ENCODE measurements around the gene PUS1.
"Not testable (repeated sequence)": the region's sequence is repeated elsewhere in the genome, so short reads cannot be mapped to it uniquely, and the experiment has no call there.

Gene PUS1

DNA sequence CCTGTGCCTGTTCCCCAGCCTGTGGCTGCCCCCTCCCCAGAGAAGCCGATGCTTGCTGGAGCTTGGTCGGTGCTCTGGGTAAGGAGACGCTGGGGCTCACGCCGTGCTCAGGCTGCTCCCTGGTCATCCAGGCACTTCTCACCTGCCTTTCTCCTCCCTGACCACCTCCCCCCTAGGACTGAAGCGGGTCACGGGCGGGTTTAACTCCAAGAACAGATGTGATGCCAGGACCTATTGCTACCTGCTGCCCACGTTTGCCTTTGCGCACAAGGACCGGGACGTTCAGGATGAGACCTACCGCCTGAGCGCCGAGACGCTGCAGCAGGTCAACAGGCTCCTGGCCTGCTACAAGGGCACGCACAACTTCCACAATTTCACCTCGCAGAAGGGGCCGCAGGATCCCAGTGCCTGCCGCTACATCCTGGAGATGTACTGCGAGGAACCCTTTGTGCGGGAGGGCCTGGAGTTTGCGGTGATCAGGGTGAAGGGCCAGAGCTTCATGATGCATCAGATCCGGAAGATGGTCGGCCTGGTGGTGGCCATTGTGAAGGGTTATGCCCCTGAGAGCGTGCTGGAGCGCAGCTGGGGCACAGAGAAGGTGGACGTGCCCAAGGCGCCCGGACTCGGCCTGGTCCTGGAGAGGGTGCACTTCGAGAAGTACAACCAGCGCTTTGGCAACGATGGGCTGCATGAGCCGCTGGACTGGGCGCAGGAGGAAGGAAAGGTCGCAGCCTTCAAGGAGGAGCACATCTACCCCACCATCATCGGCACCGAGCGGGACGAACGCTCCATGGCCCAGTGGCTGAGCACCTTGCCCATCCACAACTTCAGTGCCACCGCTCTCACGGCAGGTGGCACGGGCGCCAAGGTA is 12.3 kb downstream of the PUS1 start:
- no peak for DNase-seq

DNA sequence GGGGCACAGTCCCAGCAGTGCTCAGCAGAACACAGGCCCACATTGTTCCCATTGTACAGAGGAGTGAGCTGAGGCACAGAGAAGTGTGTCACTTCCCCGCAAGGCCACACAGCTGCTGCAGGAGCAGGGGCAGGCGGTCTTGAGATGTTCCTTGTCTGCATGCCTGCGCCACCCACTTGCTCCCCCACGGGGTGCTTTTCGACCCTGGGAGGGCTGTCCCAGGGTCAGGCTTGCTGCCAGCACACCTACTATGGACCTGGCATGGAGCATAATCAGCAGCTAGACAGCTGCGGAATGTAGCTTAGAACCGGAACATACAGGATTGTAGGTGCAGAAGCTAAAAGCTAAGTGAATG is 12.9 kb downstream of the PUS1 start:
- no peak for DNase-seq

DNA sequence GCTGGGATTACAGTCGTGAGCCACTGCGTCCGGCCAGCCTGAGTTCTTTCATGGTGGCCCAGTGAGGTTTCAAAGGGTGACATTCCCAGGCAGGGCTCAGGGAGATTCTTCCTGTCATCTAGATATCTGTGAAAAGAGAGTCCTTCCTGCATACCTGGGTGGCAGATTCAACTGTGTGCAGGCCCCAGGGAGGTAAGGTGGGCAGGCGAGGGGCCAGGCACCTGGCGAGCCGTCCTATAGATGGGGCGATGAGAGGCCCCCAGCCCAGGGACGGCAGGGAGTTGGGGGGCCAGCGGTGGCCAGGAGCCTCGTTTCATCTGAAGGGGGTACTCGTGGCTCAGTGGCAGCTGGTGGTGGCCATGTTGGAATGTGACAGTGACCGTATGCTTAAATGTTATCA is 13.6 kb downstream of the PUS1 start:
- no peak for DNase-seq

DNA sequence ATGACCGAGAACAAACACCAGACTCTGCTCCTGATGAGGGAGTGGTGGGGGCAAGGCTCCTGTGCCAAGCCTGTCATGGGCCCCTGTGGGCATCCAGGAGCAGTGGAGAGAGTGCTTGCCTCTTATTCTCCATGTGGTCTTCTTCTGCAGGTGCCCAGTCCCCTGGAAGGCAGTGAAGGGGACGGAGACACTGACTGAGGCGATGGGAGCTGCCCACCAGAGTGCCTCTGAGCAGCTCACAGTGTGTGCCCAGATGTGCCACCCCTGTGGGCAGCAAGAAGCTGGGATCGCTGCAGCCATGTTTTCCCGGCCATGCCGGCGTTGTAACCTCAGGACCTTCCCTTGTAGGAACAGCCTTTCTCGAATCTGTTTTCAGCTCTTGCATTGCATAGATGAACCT is 14.3 kb downstream of the PUS1 start:
- DNase-seq = no peak

DNA sequence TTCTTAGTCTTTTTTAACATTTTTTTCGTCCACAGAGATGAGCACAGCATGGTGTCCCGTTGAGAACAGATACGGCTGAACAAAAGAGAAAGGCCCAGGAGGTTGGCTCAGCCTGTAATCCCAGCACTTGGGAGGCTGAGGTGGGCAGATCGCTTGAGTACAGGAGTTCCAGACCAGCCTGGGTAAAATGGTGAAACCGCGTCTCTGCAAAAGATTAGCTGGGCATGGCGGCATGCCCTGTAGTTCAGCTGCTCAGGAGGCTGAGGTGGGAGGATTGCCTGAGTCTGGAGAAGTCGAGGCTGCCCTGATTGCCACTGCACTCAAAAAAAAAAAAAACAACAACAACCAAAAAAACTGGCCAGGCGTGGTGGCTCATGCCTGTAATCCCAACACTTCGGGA is 14.8 kb downstream of the PUS1 start:
- no peak for DNase-seq

DNA sequence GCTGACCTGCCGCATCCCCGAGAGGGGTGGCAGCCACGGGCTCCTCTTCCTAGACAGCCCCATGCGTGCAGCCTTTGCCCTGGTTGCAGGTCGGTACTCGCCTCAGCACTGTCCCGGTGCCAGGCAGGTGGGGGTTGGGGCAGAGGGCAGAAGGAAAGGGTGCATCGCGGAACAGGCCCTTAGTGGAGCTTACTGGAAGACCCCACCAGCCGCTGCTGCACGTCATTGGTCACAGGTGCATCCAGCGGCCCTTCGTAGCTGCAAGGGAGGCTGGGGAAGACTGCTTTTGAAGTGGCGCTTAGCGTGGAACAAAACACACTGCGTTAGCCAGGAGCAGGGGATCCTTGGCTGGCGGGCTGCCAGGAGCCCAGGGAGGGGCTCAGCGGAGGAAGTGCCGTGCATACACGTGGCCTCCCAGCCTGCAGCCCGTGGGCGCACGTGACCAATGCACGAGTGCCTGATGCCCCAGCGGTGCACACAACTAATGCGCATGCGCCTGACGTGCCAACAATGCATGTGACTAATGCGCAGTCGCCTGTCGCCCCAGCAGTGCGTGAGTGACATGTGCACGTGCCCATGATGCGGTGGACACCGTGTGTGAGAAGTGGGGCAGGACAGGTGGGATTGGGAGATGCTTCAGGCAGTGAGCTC is 15.7 kb downstream of the PUS1 start:
- DNase-seq = no peak

DNA sequence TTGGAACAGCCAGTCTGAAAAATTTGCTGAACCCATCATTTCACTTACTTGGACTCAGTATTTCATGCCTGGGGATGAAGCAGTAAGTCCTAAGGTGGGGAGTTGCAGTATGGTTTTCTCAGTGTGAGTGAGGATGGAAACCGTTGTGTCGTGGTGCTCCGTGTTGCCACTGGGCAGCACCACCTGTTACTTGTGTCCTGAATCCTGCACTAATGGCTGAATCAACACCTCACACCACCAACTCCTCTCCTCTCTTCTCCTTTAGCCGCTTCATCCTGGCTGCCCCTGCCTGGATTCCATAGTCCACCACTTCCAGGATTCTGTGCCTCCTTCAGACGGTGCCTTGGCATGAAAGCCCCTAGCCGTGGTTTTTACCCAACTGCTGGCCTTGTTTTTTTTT is 17.7 kb downstream of the PUS1 start:
- DNase-seq = no peak

DNA sequence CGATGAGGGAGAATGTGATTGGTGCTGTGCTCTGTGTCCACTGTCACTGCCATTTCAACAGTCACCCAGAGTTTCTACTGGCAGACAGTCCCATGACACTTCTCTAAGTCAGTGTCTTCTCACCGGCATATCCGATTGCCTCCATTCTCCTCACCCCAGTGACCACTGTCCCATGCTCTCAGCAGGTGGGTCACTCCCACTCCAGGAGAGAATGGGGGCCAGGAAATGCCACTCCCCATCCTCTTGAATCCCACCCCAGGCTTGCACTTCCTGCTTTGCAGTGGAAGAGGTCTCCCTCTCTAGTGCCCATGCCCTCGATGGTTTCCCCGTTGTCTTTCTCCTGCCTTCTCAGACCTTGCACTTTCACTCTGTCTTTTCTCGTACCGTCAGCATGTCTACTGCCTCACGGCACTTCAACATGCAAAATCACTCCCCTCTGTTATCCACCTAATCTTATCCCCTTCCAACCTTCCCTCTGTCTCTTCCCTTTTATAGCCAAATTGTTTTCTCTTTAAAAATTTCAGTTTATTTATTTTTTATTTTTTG is 18.5 kb downstream of the PUS1 start:
- no peak for DNase-seq

DNA sequence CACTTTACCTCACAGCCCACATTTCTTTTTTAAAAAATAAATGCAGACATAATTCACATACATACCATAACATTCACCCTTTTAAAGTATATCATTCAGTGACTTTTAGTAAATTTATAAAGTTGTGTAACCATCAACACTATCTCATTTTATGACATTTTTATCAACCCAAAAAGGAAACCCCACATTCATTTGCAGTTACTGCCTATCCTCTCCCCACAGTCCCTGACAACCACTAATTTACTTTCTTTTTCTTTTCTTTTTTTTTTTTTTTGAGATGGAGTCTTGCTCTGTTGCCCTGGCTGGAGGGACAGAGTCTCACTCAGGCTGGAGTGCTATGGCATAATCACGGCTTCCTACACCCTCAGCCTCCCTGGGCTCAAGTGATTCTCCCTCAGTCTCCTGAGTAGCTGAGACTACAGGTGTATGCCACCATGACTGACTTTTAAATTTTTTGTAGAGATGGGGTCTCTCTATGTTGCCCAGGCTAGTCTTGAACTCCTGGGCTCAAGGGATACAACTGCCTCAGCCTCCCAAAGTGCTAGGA is 19.2 kb downstream of the PUS1 start:
- DNase-seq = no peak

DNA sequence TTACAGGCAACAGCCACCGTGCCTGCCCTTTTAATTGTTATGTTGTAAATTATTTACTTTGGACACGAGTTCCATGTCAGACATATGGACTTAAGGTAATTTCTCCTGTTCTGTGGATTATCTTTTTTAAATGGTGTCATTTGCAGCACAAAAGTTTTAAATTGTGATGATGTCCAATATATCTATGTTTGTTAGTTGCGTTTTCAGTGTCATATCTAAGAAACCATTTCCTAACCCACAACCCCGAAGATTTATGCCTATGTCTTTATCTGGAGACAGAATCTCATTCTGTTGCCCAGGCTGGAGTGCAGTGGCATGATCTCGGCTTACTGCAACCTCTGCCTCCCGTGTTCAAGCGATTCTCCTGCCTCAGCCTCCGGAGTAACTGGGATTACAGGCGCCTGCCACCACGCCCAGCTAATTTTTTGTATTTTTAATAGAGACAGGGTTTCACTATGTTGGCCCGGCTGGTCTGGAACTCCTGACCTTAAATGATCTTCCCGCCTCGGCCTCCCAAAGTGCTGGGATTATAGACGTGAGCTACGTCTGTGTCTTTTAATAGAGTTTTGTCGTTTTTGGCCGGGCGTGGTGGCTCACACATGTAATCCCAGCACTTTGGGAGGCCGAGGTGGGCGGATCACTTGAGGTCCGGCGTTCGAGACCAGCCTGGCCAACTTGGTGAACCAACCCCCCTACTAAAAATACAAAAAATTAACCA is 19.8 kb downstream of the PUS1 start:
- not testable (repeated sequence) for DNase-seq

DNA sequence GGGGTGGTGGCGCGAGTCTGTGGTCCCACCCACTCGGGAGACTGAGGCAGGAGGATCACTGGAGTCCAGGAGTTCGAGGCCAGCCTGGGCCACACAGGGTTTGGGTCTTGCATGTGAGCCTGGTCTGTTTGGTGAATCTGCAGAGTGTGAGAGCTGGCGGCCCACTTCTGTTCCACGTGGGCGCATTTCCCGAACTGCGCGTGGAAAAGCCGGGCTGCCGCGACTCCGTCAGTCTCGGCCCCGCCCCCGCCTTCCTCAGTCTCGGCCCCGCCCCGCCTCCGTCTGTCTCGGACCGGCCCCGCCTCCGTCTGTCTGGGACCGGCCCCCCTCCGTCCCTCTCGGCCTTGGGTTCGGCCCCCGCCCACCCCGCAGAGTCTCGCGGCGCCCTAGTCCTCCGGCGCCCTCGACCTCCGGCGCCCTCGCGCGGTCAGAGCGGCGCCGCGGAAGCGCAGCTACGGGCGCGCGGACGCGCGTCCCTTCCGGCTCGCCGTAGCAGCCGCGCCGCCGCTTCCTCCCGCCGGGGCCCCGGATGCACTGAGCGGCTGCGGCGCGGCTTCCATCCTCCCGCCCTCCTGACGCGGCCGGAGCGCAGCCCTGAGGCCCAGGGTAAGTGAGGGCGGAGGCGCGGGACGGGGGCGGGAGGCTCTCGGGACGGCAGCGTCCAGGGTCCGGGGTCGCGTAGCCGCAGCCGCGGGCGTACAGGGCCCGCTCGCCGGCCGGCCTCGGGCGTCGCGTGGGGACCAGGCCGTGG is 20.5 kb downstream of the PUS1 start, which contains the start of gene EP400:
EP400 (plus strand) TSS at position 512 of the 751 bp plus-strand sequence. CDS start 10,678 bp downstream, outside the sequence.
- DNase-seq = peak; percentile 54

DNA sequence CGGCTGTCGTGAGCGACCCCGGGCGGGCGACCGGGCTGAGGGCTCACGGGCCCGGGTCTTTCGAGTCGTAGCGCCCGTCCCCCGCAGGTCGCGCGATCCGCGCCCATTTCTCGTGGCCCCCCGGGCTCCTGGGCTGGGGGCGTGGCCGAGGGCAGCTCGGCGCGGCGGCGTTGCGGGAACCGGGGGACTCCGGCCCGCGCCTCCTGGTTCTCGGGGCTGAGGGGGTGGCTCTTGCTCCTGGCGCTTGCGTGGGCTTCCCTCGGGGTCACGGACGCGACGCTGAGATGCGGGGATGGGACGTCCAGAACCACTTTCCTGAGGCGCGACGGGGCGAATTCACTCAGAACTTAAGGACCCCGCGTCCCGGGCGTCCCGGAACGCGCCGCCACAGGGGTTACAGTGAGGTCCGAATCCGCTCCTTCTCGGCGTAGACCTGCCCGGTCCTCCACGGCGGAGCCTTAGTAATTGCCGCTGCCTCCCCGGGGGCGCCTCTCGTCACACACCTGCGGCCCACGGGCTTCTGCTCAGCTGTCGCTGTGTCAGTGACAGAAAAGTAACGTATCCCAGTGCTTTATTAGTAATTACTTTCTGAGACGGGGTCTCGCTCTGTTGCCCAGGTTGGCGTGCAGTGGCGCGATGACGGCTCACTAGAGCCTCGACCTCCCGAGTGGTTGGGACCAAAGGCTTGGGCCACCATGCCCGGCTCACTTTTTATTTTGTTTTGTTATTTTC is 21.3 kb downstream of the PUS1 start:
- no peak for DNase-seq

DNA sequence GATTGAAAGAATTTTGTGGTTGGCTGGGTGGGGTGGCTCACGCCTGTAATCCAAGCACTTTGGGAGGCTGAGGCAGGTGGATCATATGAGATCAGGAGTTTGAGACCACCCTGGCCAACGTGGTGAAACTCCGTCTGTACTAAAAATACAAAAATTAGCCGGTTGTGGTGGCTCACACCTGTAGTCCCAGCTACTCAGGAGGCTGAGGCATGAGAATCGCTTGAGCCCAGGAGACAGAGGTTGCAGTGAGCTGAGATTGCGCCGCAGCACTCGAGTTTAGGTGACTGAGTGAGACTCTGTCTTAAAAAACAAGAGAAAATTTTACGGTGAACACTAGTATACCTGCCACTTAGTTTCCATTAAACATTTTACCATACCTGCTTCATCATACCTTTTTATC is 24.7 kb downstream of the PUS1 start:
- DNase-seq = not testable (repeated sequence)

DNA sequence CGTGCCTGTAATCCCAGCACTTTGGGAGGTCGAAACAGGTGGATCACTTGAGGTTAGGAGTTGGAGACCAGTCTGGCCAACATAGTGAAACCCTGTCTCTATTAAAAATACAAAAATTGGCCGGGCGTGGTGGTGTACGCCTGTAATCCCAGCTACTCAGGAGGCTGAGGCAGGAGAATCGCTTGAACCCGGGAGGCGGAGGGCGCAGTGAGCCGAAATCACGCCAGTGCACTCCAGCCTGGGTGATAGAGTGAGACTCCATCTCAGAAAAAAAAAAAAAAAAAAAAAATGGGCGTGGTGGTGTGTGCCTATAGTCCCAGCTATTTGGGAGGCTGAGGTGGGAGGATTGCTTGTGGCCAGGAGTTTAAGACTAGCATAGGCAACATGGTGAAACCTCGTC is 25.4 kb downstream of the PUS1 start:
- DNase-seq = not testable (repeated sequence)

DNA sequence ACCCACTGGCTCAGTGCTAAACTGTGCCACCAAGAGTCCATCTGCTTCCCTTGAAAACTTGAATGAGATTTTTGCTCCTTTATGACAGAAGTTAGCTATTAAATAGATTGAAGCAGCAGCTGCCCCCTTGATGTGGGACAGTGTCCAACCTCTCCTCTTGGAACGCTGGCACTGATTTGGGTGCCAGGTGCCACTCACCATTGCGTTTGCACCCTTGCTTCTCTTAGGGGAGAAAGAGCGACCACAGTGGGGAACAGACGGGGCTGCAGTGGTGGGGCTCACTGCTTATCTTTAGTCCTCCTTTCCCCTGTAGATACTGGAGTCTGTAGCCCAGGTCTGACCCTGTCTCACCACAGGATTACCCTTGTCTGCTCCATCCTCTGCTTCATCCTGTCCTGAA is 30.0 kb downstream of the PUS1 start:
- no peak for DNase-seq

DNA sequence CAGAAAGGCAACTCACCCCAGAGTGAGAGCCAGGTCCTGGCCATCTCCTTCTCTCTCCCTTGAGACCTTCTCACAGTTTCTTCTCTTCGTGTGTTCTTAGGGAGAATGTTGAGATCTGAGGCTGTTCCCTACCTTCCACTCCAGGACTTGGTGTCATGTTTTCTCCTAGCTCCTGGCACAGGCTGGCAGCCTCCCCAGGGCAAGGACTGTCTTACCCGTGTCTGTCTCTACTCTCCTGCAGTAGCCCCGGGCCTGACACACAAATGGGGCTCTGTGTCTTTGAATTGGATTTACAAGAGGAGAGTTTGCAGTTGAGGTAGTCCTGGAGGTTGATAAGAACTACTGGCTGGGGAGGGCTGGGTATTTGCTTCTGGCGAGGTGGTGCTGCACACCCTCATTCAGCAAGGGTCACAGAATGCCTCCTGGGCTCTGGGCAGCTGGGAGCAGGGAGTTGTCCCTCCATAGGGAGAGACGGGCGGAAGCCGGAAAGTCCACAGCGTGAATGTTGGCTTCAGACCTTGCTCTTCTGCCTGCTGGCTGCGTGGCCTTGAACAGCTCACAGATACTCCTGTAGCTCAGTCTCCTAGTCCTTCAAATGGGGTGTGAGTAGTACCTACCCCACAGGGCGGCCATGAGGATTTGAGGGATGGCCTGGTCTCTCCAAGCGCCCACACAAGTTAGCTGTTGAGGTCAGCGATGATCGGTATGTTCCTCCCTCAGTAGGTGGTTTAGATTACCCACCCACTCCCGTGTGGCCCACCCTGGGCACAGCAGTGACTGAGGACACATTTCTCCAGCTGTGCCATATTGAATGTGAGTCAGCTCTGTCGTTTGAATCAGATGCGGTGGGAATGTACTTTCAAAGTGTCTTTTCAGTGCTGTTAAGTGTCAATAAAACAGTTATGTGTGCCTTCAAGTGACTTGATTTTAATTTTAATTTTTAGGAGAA is 30.8 kb downstream of the PUS1 start:
- no peak for DNase-seq

DNA sequence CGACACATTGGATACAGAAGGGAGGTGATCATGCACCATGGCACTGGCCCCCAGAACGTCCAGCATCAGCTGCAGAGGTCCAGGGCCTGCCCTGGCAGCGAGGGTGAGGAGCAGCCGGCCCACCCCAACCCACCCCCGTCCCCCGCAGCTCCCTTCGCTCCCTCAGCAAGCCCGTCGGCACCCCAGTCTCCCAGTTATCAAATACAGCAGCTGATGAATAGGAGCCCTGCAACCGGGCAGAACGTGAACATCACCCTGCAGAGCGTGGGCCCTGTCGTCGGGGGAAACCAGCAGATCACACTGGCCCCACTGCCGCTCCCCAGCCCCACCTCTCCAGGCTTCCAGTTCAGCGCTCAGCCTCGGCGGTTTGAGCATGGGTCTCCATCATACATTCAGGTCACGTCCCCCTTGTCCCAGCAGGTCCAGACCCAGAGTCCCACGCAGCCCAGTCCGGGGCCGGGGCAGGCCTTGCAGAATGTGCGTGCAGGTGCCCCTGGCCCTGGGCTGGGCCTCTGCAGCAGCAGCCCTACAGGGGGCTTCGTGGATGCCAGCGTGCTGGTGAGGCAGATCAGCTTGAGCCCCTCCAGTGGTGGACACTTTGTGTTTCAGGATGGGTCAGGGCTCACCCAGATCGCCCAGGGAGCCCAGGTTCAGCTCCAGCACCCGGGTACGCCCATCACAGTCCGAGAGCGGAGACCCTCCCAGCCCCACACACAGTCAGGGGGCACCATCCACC is 31.7 kb downstream of the PUS1 start:
- DNase-seq = not testable (repeated sequence)

DNA sequence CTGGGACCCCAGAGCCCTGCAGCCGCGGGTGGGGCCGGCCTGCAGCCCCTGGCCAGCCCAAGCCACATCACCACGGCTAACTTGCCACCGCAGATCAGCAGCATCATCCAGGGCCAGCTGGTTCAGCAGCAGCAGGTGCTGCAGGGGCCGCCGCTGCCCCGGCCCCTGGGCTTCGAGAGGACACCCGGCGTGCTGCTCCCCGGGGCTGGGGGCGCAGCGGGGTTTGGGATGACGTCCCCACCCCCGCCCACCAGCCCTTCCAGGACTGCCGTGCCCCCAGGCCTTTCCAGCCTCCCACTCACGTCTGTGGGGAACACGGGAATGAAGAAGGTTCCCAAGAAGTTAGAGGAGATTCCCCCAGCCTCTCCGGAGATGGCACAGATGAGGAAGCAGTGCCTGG is 32.3 kb downstream of the PUS1 start:
- not testable (repeated sequence) for DNase-seq

DNA sequence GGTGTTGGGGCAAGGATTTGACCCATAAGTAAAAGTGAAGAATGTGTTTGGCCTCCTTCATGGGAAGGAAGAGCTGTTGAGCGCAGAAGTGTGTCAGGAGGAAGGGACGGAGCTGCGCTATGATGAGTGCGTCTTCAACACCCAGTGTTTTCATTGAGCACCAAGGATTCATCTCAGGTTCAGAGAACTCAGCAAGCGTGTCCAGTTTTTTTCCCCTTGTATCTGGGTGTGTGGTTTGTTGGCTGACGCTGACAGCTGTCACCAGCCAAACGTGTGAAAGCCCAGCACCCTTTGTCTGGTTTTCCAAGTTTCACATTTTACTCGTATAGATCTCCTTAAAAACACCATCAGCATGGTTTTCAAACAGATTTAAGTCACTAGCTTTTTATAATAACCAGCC is 33.0 kb downstream of the PUS1 start:
- DNase-seq = no peak

DNA sequence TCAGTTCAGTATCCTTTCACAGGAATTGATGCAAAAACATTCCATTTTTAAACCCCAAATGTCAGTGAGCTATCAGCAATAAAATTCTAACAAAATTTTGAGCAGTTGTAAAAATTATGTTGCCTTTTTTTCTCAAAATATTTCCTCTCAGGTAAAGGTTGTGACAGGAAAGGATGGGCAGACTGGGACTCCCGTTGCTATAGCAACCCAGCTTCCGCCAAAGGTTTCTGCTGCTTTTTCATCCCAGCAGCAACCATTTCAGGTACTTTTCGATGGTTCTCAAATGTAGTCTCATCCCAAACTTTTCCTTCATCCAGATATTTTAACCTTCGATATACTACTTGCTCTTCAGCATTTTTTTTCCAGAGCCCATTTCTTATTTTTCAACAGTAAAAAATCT is 34.3 kb downstream of the PUS1 start:
- no peak for DNase-seq
